Superior temporal gyrus (tissue), 1 donor: ENCODE measurements around the gene LRFN3.
"Not testable (repeated sequence)": the region's sequence is repeated elsewhere in the genome, so short reads cannot be mapped to it uniquely, and the experiment has no call there.

Source experiments
- DNase-seq: peaks from one replicate; pipeline ENCODE4 v3.0.0-alpha.2; 2016; ENCODE audit errors: extremely low spot score

Gene LRFN3

GRCh38 chr19:35907377-35907745 lies 28.8 kb upstream of the LRFN3 start:
- DNase-seq = no peak

GRCh38 chr19:35908010-35908441 lies 28.1 kb upstream of the LRFN3 start, which contains the start of gene TYROBP:
Gene TYROBP (minus strand): TSS chr19:35908295. CDS start chr19:35908228, 67 bp downstream.
- DNase-seq = no peak

GRCh38 chr19:35908973-35909683 lies 27.0 kb upstream of the LRFN3 start:
- DNase-seq = no peak

- DNase-seq = no peak
These were observed 26.5 kb upstream of the LRFN3 start for GRCh38 chr19:35909684-35910035.

- DNase-seq = not testable (repeated sequence)
These were observed 25.8 kb upstream of the LRFN3 start for GRCh38 chr19:35910355-35910754.

- no peak for DNase-seq
These were observed 25.0 kb upstream of the LRFN3 start for GRCh38 chr19:35911173-35911572.

GRCh38 chr19:35911790-35912189 lies 24.4 kb upstream of the LRFN3 start:
- no peak for DNase-seq

GRCh38 chr19:35913589-35913988 lies 22.6 kb upstream of the LRFN3 start:
- no peak for DNase-seq

GRCh38 chr19:35915443-35915842 lies 20.7 kb upstream of the LRFN3 start:
- DNase-seq = no peak

GRCh38 chr19:35919306-35919705 lies 16.9 kb upstream of the LRFN3 start:
- no peak for DNase-seq

- no peak for DNase-seq
These were observed 15.2 kb upstream of the LRFN3 start for GRCh38 chr19:35921012-35921411.

GRCh38 chr19:35925501-35925900 lies 10.7 kb upstream of the LRFN3 start:
- DNase-seq = no peak

- DNase-seq = no peak
These were observed 7.7 kb upstream of the LRFN3 start for GRCh38 chr19:35928507-35928906.

GRCh38 chr19:35929876-35930275 lies 6.3 kb upstream of the LRFN3 start:
- DNase-seq = no peak

GRCh38 chr19:35931161-35931873 lies 4.9 kb upstream of the LRFN3 start:
- DNase-seq = peak; percentile 99

GRCh38 chr19:35931874-35932202 lies 4.3 kb upstream of the LRFN3 start:
- DNase-seq = no peak

- no peak for DNase-seq
These were observed 3.8 kb upstream of the LRFN3 start for GRCh38 chr19:35932291-35932936.

GRCh38 chr19:35936738-35937268 lies 629 bp downstream of the LRFN3 start:
- no peak for DNase-seq

GRCh38 chr19:35937345-35938281 lies 1.4 kb downstream of the LRFN3 start:
- no peak for DNase-seq

GRCh38 chr19:35938282-35939224 lies 2.4 kb downstream of the LRFN3 start:
- DNase-seq = no peak
